Mononuclear cell (primary cell): Measurements from ENCODE around the gene ULBP2. TPM values are rescaled to one million over a fixed set of nuclear protein-coding genes. Genes with fewer than 3 reads are reported as not detected.
A peak's percentile ranks its signal among the peaks of the same experiment; 100 is the strongest.
"Not testable (repeated sequence)": the region's sequence is repeated elsewhere in the genome, so short reads cannot be mapped to it uniquely, and the experiment has no call there.

Experiments
- H3K27me3 ChIP-seq: 2 replicates; pipeline ENCODE4 v1.6.0; 2011; ENCODE audit warnings: low read length, control low read depth; ENCODE audit not compliant: insufficient read depth
- H3K4me1 ChIP-seq: 2 replicates; pipeline ENCODE4 v1.5.1; 2011; ENCODE audit warnings: mild to moderate bottlenecking, low read length, control low read depth; ENCODE audit not compliant: insufficient read depth
- H3K4me3 ChIP-seq: 2 replicates; pipeline ENCODE4 v1.5.1; 2011; ENCODE audit warnings: mild to moderate bottlenecking, low read length, moderate library complexity
- H3K9me3 ChIP-seq: 2 replicates; pipeline ENCODE4 v1.5.1; 2011; ENCODE audit warnings: low read depth, mild to moderate bottlenecking, control low read depth, low read length
- total RNA-seq: library from RNA; depleted of rRNA; stranded (reverse); fragments of >200 nt; gene quantifications from one replicate; pipeline ENCODE4 v1.2.3, GENCODE V29; 2012

Gene ULBP2
- total RNA-seq, 1 donor: 0.94 TPM

DNA sequence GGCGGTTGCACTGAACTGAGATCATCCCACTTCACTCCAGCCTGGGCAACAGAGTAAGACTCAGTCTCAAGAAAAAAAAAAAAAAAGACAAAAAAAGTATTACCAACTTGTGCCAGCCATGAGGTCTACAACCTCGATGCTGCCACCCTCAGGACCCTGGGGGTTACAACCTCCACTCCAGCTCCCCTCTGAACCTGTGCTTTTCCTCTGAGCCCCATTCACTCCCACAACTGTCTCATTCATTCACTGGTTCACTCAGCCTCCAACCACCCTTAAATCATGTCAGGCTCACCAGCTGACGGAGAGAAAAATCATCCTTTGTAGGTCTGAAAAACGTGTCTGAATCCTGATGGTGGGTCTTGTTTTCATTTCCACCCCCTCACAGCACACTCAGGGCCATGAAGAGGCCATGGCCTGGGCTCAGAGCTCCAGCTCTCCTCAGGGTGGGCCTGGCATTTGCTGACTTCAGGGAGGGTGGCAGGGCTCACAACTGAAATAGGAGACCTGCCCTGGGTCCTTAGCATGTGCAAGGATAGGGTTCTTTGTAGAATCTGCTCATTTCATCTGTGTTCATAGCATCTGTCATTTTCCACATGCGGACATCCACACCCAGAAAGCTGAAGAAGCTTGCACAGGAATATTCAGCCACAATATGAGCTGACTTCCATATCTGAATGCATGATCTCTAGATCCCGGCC, 20.1 kb downstream of the ULBP2 start:
- H3K27me3 ChIP-seq: peaks cover 76% of the 10 kb centered on the region
- H3K9me3 ChIP-seq: no peaks in the 10 kb centered on the region
- H3K4me3 ChIP-seq: no peak overlapping the region
- H3K4me1 ChIP-seq: peaks cover 24% of the 10 kb centered on the region

DNA sequence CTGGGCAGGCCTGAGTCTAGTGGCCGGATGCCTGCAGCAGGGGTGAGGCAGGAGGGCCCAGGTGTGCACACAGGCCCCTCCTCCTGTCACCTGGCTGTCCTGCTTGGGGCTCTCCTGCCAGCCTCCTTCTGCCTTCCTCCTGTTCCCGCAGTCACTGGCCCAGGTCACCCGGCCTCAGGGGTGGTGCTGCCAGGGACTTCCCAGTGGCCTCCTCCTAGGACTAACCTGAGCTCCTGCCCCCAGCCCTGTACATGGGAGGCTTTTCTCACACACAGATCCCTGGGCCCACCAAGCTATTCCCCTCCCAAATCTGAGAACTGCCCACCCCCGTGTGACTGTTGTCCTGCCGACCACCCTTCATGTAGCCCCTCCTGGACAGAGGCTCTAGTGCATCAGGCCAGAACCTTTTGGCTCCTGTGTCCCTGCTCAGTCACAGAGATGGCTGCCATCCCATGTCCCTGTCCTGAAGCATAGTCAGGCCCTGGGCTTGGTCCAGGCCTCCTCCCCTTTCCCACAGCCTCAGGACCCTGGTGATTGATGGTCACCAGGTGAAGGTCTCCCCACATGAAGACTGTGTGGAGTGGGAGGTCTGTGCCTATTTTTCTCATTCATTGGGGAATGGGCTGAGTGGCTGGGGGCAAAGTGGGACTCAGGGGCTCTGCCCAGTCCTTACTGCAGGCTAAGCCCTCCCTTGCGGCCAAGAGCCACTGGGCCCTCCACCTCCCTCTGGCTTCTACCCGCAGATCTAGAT, 20.8 kb downstream of the ULBP2 start:
- Histone ChIP-seq H3K27me3 (peaks cover 71% of the 10 kb centered on the region), H3K9me3 (no peaks in the 10 kb centered on the region), H3K4me1 (peaks cover 24% of the 10 kb centered on the region), H3K4me3 (no peak overlapping the region)

DNA sequence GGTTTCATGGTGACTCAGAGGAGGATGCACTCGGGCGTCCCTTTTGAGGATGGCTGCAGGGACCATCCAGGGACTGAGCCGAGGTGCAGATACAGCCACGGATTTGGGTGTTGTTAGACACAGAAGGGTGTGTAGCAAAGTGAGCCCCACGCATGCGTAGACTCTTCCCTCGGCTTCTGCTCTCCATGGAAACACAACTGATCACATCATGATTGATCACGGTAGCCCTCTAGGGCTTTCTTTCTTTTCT, 21.3 kb downstream of the ULBP2 start:
- peak overlapping the region; percentile 41 for H3K4me3 ChIP-seq
- peaks cover 24% of the 10 kb centered on the region for H3K4me1 ChIP-seq
- H3K9me3 ChIP-seq: no peaks in the 10 kb centered on the region
- peaks cover 66% of the 10 kb centered on the region for H3K27me3 ChIP-seq

DNA sequence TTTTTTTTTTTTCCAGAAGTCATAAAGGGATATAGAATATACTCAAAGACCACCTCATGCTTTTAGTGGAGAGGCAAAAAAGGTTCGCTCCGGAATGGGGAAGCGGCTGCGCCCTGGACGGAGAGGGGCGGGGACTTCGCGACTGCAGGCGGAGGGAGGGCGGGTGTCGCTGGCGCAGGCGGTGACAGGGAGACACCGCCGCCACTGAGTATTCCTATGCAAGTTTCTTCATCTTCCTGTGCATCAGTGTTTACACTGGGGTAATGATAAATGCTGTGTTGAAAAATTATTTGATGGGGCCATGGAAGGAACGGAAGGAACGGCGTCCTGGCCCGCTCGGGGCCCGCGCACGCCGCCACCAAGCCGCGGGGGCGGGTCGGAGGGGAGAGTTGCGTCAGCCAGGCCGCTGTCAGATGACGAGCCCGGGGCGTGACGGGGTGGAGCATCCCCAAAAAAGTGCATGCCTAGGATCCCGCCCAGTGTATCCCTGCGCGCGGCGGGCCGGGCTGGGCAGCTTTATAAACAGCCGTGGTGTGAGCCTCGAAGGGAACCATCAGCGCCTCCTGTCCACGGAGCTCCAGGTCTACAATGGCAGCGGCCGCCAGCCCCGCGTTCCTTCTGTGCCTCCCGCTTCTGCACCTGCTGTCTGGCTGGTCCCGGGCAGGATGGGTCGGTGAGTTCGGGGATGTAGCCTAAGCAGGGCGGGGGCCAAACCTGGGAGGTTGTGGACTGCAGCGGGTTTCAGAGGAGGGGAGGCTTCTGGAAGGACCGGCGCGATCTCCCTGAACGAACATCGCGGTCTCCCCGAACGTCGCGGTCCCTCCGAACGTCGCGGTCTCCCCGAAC, 21.9 kb downstream of the ULBP2 start, which contains the start of gene ULBP1:
Gene ULBP1, plus strand, starts transcription at position 482 of the 846 bp plus-strand sequence. Its CDS starts 107 bp downstream, at position 589.
- Histone ChIP-seq H3K4me3 (peak within 1 kb of the TSS; percentile 41), H3K27me3 (peaks cover 64% of the 10 kb centered on the region)

DNA sequence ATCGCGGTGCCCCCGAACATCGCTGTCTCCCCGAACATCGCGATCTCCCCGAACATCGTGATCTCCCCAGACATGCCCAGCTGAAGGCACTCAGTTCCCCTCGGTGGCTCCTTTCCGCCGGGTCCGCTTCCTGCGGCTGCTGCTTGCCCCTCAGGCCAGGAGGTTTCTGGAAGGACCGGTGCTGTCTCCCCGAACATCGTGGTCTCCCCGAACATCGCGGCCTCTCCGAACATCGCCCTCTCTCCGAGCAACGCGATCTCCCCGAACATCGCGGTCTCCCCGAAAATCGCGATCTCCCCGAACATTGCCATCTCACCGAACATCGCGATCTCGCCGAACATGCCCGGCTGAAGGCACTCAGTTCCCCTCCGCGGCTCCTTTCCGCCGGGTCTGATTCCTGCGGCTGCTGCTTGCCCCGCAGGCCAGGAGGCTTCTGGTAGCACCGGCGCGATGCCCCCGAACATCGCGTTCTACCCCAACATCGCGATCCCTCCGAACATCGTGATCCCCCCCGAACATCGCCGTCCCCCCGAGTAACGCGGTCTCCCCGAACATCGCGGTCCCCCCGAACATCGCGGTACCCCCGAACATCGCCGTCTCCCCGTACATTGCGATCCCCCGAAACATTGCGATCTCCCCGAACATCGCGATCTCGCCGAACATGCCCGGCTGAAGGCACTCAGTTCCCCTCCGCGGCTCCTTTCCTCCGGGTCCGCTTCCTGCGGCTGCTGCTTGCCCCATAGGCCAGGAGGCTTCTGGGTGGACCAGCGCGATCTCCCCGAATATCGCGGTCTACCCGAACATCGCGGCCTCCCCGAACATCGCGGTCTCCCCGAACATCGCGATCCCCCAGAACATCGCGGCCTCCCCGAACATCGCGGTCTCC, 22.7 kb downstream of the ULBP2 start:
- H3K4me1 ChIP-seq: peaks cover 24% of the 10 kb centered on the region
- no peaks in the 10 kb centered on the region for H3K9me3 ChIP-seq
- peaks cover 56% of the 10 kb centered on the region for H3K27me3 ChIP-seq
- H3K4me3 ChIP-seq: peak overlapping the region; percentile 41

More for the DNA sequence above, 21.9 kb downstream of the ULBP2 start, which contains the start of gene ULBP1:
- H3K4me1 ChIP-seq: peaks cover 24% of the 10 kb centered on the region
- H3K9me3 ChIP-seq: no peaks in the 10 kb centered on the region

DNA sequence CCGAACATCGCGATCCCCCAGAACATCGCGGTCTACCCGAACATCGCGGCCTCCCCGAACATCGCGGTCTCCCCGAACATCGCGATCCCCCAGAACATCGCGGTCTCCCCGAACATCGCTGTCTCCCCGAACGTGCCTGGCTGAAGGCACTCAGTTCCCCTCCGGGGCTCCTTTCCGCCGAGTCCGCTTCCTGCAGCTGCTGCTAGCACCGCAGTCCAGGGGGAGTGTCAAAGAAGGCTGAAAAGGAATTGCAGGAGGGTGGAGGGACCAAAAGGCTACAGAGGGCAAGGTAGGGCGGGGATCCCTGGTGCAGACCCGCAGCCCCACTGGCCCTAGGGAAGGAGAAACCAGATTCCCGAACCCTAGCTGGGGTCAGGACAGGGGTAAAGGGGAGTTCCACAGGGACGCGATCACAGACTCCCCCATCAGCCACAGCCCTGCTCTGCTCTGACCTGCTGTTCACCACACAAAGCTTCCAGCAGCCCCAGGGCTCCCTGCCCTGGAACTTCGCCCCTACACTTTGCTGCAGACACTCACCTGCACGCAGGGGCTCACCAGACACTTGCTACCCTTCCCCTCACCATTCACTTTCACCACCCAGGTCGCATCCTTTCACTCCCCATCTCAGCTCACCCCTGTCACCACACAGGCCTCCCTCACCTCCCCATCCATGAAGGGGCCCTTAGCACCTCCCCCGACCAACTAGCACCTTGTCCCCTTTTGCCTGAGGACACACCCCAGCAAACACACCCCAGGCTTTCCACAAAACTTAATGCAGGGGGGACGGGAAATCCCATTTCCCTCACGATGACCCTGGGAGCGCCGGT, 23.6 kb downstream of the ULBP2 start:
- H3K27me3 ChIP-seq: peaks cover 50% of the 10 kb centered on the region
- peaks cover 24% of the 10 kb centered on the region for H3K4me1 ChIP-seq
- H3K9me3 ChIP-seq: no peaks in the 10 kb centered on the region
- no peak overlapping the region for H3K4me3 ChIP-seq

DNA sequence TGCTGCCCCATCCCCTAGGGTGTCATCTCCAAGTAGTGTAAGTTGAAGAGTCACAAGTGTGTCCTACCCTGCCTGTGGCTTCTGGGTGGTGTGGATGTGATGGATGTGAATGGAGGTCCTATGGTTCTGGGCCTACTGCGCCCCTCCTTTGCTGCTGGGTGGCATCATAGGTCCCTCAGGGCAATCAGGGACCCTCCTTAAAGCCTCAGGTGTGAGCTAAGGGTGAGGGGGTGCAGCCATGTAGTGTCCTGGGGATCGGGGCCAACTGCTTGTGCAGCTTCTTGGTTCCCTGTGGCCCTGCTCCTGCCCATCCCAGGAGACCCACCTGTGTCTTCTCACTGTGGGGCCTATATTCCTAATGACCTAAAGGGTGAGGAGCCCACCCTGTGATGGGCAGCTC, 24.5 kb downstream of the ULBP2 start:
- not testable (repeated sequence) for H3K4me3 ChIP-seq, H3K9me3 ChIP-seq
- Histone ChIP-seq H3K27me3 (peaks cover 45% of the 10 kb centered on the region), H3K4me1 (peaks cover 24% of the 10 kb centered on the region)

DNA sequence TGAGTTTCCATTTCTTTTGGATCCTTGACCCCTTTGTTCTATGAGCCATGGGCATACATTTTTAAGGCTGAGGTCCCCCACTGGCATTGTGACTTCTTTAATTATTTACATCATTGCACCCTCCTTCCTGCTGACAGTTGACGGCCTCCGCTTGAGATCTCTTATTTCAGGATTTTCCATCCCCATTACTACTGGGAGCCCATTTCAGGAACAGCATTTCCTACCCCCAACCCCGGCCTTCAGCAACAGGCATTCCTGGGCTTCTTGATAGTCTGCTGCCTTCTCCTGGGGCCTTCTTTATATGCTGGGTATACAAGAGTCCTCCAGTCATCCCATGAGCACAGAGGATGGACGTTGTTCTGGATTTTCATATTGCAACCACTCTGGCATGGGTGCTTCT, 25.8 kb downstream of the ULBP2 start:
- peaks cover 40% of the 10 kb centered on the region for H3K27me3 ChIP-seq

DNA sequence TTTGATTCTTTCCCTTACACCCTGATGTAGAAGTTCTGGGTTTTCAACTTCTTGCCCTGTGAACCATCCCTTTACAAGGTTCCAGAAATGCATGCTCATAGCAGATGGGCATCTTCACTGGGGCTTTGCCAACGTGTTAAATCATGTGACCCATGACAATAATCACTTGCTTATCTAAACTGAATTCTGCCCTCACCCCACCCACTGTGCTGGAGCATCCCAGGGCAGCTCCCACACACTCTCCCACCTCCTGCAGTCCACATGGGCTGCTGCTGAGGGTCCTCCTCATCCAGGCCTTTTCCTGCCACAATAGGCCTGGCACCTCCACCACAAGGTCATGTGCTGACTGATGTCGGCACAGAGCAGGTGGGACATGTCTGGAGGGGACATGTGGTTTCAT, 26.2 kb downstream of the ULBP2 start:
- H3K9me3 ChIP-seq, H3K4me3 ChIP-seq: not testable (repeated sequence)
- H3K4me1 ChIP-seq: peaks cover 22% of the 10 kb centered on the region
- peaks cover 38% of the 10 kb centered on the region for H3K27me3 ChIP-seq

More for the DNA sequence above, 25.8 kb downstream of the ULBP2 start:
- Histone ChIP-seq H3K9me3 (no peaks in the 10 kb centered on the region), H3K4me1 (peaks cover 24% of the 10 kb centered on the region), H3K4me3 (no peak overlapping the region)

DNA sequence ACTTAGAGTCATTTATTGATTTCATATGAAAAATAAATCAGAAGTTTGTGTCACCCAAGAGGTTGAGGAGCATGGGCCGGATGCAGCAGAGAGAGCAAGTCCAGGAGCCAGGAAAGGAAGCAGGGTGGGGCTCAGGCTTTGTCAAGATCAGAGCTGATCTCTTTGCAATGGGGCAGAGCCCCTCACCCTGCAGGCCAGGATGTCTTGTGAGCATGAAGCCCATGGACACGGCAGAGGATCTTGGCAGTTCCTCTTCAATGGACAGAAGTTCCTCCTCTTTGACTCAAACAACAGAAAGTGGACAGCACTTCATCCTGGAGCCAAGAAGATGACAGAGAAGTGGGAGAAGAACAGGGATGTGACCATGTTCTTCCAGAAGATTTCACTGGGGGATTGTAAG, 27.1 kb downstream of the ULBP2 start:
- not testable (repeated sequence) for H3K9me3 ChIP-seq, H3K4me3 ChIP-seq
- Histone ChIP-seq H3K4me1 (peaks cover 15% of the 10 kb centered on the region), H3K27me3 (peaks cover 41% of the 10 kb centered on the region)

DNA sequence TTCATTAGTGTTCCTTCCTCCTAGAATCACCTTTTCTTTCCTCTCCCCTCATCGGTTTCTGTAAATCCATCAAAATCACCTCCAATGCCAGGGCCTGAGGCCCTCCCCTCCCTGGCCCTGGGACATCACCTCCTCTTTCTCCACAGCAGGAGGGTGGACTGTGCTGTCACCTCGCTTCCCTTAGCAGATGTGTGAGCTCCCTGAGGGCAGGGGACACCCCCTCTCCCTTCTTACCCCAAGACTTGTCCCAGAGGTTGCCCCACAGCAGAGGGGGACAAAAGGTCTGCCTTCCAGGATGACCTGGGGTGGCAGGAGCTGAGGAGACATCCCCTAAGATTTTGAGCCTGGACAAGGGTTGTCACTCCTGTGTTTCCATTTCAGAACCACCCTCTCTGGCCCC, 27.8 kb downstream of the ULBP2 start:
- peaks cover 39% of the 10 kb centered on the region for H3K27me3 ChIP-seq
- peaks cover 8% of the 10 kb centered on the region for H3K4me1 ChIP-seq
- no peak overlapping the region for H3K4me3 ChIP-seq
- no peaks in the 10 kb centered on the region for H3K9me3 ChIP-seq

DNA sequence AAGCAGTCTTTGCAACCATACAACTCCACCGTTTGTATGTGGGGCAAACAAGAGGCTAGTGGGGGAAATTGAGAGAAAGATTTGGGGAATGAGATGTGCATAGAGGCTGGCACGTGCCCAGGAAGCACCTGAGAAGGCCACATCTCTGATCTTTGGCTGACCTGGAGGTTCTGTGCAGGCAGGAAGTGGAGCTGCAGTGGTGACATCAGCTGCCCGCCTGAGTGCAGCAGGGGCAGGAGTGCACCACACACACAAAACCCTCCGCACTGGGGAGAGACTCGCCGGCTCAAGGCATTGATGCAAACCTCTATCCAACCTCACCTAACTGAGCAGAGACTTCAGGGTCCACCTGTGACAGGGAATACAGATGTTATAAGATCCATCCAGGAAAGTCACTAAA, 32.6 kb downstream of the ULBP2 start:
- H3K4me1 ChIP-seq, H3K9me3 ChIP-seq, H3K4me3 ChIP-seq: not testable (repeated sequence)
- H3K27me3 ChIP-seq: peaks cover 46% of the 10 kb centered on the region

DNA sequence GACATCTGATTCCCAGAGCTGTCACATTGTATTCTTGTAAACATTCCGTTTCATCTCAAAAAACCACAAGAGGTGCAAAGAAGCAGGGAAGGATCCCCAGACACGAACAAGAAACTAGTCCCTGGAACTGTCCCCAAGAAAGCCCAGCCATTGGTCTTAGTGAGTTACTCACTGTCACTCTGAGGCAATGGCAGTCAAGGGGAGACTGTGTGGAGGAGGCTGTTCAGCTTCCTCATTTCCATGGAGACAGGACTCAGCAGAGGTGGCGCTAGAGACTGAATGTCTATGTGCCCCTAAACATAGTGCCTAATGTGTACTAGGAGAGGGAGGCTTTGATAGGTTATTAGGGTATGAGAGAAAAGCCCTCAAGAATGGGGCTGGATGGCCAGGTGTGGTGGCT, 33.0 kb downstream of the ULBP2 start:
- H3K27me3 ChIP-seq: peaks cover 50% of the 10 kb centered on the region
- H3K4me1 ChIP-seq: no peaks in the 10 kb centered on the region
- H3K4me3 ChIP-seq: no peak overlapping the region
- H3K9me3 ChIP-seq: no peaks in the 10 kb centered on the region

DNA sequence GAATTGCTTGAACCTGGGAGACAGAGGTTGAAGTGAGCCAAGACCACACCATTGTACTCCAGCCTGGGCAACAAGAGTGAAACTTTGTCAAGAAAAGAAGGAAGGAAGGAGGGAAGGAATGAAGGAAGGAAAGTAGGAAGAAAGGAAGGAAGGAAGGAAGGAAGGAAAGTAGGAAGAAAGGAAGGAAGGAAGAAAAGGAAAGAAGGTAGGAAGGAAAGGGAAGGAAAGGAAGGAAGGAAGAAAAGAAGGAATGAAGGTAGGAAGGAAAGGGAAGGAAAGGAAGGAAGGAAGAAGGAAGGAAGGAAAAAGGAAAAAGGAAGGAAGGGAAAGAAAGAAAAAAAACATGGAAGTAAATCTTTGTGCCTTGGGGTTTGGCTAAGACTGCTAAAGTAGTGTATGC, 33.6 kb downstream of the ULBP2 start:
- Histone ChIP-seq H3K27me3 (peaks cover 54% of the 10 kb centered on the region), H3K9me3 (no peaks in the 10 kb centered on the region), H3K4me1 (no peaks in the 10 kb centered on the region), H3K4me3 (no peak overlapping the region)
